MM.1S (cell line): ENCODE results near the gene CCDC146.

ENCODE experiments used
- EZH2phosphoT487 ChIP-seq: fragments of 300-600 bp; sonication (generic); IDR thresholded peaks from 2 replicates; pipeline ENCODE4 v1.6.1; 2018; ENCODE audit warnings: antibody characterized with exemption, low read length
- TF ChIP-seq, protein P1 (sequence below): fragments of 300-600 bp; sonication (generic); IDR thresholded peaks from 2 replicates; pipeline ENCODE4 v1.5.1; 2016; ENCODE audit warnings: antibody characterized with exemption, low read length, mixed read lengths

DNA sequence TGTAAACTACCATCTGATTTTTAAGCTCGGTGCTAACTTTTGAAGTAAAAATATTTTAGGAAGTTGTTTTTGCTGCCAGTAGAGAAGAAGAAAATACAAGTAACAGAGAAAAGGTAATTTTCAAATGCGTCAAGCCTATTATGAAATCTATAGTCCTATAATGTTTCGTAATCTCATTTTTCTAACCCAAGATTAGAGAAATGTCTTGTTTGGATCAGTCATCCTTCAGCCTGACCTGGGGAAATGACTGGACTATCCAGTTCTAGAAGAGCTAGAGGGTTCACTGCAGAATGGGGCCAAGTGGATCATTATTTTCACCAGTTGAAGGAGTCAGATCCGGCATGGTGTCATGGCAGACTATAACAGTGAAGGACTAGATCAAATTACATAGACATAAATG is 139.9 kb downstream of the CCDC146 start:
- TF ChIP-seq, protein P1, sequence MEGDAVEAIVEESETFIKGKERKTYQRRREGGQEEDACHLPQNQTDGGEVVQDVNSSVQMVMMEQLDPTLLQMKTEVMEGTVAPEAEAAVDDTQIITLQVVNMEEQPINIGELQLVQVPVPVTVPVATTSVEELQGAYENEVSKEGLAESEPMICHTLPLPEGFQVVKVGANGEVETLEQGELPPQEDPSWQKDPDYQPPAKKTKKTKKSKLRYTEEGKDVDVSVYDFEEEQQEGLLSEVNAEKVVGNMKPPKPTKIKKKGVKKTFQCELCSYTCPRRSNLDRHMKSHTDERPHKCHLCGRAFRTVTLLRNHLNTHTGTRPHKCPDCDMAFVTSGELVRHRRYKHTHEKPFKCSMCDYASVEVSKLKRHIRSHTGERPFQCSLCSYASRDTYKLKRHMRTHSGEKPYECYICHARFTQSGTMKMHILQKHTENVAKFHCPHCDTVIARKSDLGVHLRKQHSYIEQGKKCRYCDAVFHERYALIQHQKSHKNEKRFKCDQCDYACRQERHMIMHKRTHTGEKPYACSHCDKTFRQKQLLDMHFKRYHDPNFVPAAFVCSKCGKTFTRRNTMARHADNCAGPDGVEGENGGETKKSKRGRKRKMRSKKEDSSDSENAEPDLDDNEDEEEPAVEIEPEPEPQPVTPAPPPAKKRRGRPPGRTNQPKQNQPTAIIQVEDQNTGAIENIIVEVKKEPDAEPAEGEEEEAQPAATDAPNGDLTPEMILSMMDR: no peak
- no peak for TF ChIP-seq EZH2phosphoT487
